Measurements from ENCODE around the gene CXCL11. TPM values are rescaled to one million over a fixed set of nuclear protein-coding genes. Genes with fewer than 3 reads are reported as not detected.
"Not testable (repeated sequence)": the region's sequence is repeated elsewhere in the genome, so short reads cannot be mapped to it uniquely, and the experiment has no call there.

CXCL11 gene
- total and polyA plus RNA-seq, 3 donors from 2014 or later: 0.55 to 2.0 TPM; not detected in 1

- intact Hi-C loops (cut with DNase I; ENCODE audit: low total_unique reads); H3K27ac ChIP-seq; H3K4me1 ChIP-seq; H3K27me3 ChIP-seq; H3K4me3 ChIP-seq; H3K36me3 ChIP-seq (ENCODE audit: low read depth, missing control alignments); DNase-seq; H3K9me3 ChIP-seq: not testable (repeated sequence)
- 85% methylated on average over 4 of the region's 4 CpGs for WGBS, 2 donors
Observed at GRCh38 chr4:76044686-76045085, 8.8 kb upstream of the CXCL11 start.

DNA sequence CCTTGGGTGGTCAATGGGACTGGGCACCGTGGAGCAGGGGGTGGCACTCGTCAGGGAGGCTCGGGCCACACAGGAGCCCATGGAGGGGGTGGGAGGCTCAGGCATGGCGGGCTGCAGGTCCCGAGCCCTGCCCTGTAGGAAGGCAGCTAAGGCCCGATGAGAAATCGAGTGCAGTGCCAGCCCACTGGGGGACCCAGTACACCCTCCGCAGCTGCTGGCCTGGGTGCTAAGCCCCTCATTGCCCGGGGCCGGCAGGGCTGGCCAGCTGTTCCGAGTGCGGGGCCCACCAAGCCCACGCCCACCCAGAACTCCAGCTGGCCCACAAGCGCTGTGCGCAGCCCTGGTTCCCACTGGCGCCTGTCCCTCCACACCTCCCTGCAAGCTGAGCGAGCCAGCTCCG lies 7.4 kb upstream of the CXCL11 start:
- 90 to 95% methylated on average over 2 to 16 of the region's 18 CpGs for WGBS, 2 donors
- DNase-seq; H3K4me3 ChIP-seq; H3K27me3 ChIP-seq; intact Hi-C loops (cut with DNase I; ENCODE audit: low total_unique reads); H3K36me3 ChIP-seq (ENCODE audit: low read depth, missing control alignments); H3K4me1 ChIP-seq; H3K27ac ChIP-seq; H3K9me3 ChIP-seq: not testable (repeated sequence)

GRCh38 chr4:76042241-76042998 lies 6.5 kb upstream of the CXCL11 start:
- H3K9me3 ChIP-seq; intact Hi-C loops (cut with DNase I; ENCODE audit: low total_unique reads); H3K27ac ChIP-seq; H3K36me3 ChIP-seq (ENCODE audit: low read depth, missing control alignments); H3K27me3 ChIP-seq; H3K4me1 ChIP-seq; H3K4me3 ChIP-seq: not testable (repeated sequence)
- 81 to 86% methylated on average over 15 to 18 of the region's 18 CpGs for WGBS, 2 donors
- peak; percentile 57 for DNase-seq

DNA sequence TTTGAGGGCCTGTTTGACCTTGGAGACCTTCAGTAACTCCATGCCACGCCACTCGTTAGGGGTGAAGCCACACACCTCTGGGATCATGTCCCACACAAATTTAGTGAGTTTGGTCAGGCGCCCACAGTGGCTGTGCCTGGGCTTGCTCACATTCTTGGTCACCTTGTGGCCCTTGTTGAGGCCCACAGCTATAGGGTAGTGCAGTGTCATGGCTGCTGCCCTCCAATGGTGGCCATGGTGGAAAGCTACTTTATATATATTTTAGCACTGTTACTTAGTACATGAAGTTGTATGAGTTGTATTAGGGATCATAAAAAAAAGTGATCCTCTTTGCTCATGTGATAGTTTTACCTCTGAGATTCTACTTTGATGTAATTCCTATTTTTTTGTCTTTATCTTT lies 985 bp upstream of the CXCL11 start:
- H3K27me3 ChIP-seq: no peaks in the 10 kb centered on the region
- no peak overlapping the region for H3K4me3 ChIP-seq
- H3K27ac ChIP-seq: no peak overlapping the region
- no peak for TF ChIP-seq POLR2A (IDR thresholded peaks at IDR 0.05)
- no peak for TF ChIP-seq CTCF (IDR thresholded peaks at IDR 0.05)
- intact Hi-C loops (cut with DNase I; ENCODE audit: low total_unique reads): no loop called here
- DNase-seq: no peak
- H3K4me1 ChIP-seq: no peaks in the 10 kb centered on the region
- H3K9me3 ChIP-seq: no peaks in the 10 kb centered on the region
- H3K36me3 ChIP-seq (ENCODE audit: low read depth, missing control alignments): no peaks in the 10 kb centered on the region
- WGBS, 2 donors: 74 to 90% methylated on average over 3 of the region's 3 CpGs

GRCh38 chr4:76035141-76035540 lies 729 bp downstream of the CXCL11 start:
- intact Hi-C loops (cut with DNase I; ENCODE audit: low total_unique reads): no loop called here
- no peak overlapping the region for H3K4me3 ChIP-seq
- WGBS, 2 donors: 71 to 73% methylated on average over 3 of the region's 3 CpGs

GRCh38 chr4:76029300-76029699 lies 6.6 kb downstream of the CXCL11 start:
- intact Hi-C loops (cut with DNase I; ENCODE audit: low total_unique reads): no loop called here

More at GRCh38 chr4:76035141-76035540, 729 bp downstream of the CXCL11 start:
- Histone ChIP-seq H3K9me3 (no peaks in the 10 kb centered on the region), H3K36me3 (ENCODE audit: low read depth, missing control alignments) (no peaks in the 10 kb centered on the region), H3K27ac (no peak overlapping the region), H3K4me1 (no peaks in the 10 kb centered on the region), H3K27me3 (no peaks in the 10 kb centered on the region)
- TF ChIP-seq CTCF (IDR thresholded peaks at IDR 0.05): no peak
- no peak for TF ChIP-seq POLR2A (IDR thresholded peaks at IDR 0.05)
- DNase-seq: no peak

More at GRCh38 chr4:76029300-76029699, 6.6 kb downstream of the CXCL11 start:
- DNase-seq: no peak
- no peak for TF ChIP-seq POLR2A (IDR thresholded peaks at IDR 0.05)
- TF ChIP-seq CTCF (IDR thresholded peaks at IDR 0.05): no peak
- Histone ChIP-seq H3K27me3 (no peaks in the 10 kb centered on the region), H3K4me1 (no peaks in the 10 kb centered on the region), H3K4me3 (no peak overlapping the region), H3K27ac (no peak overlapping the region), H3K9me3 (no peaks in the 10 kb centered on the region), H3K36me3 (ENCODE audit: low read depth, missing control alignments) (no peaks in the 10 kb centered on the region)
- WGBS, 2 donors: 60 to 74% methylated on average over 2 of the region's 2 CpGs

Measured in testis (tissue), 3 donors.